CD4-positive, CD25-positive, alpha-beta regulatory T cell (primary cell): ENCODE measurements around the gene SPPL3. TPM values are rescaled to one million over a fixed set of nuclear protein-coding genes. Genes with fewer than 3 reads are reported as not detected.

Experiments used
- ATAC-seq, 2 donors: fragments of 150-1000 bp; cut with Tn5 transposase; one replicate each; pipeline ENCODE4 v1.10.0; 2021; ENCODE audit warnings: low read depth in 2 of 2, moderate number of reproducible peaks in 2 of 2, moderate library complexity in 1 of 2
- DNase-seq, 3 donors: peaks; one replicate each; pipeline versions ENCODE4 v3.0.0 to v3.0.0-alpha.2; 2012 to 2022; ENCODE audit warnings: mixed read lengths in 1 of 3
- H3K27ac ChIP-seq: one replicate; pipeline ENCODE4 v1.7.0; 2013; ENCODE audit warnings: mild to moderate bottlenecking, low read length; ENCODE audit not compliant: insufficient read depth, poor library complexity, severe bottlenecking
- H3K27me3 ChIP-seq: one replicate; pipeline ENCODE4 v1.7.0; 2013; ENCODE audit warnings: low read length; ENCODE audit not compliant: control insufficient read depth, insufficient read depth
- H3K36me3 ChIP-seq: one replicate; pipeline ENCODE4 v1.7.0; 2013; ENCODE audit warnings: mild to moderate bottlenecking, low read length, moderate library complexity; ENCODE audit not compliant: control insufficient read depth, insufficient read depth
- H3K4me1 ChIP-seq: 2 replicates; pipeline ENCODE4 v1.7.0; 2013; ENCODE audit warnings: mild to moderate bottlenecking, low read length; ENCODE audit not compliant: insufficient read depth, control insufficient read depth, poor library complexity, severe bottlenecking
- H3K4me3 ChIP-seq: one replicate; pipeline ENCODE4 v1.7.0; 2013; ENCODE audit warnings: low read depth, mild to moderate bottlenecking, low read length, moderate library complexity
- H3K9me3 ChIP-seq, 2 experiments: 1 replicate in 1 of 2; 2 replicates in 1 of 2; pipeline ENCODE4 v1.7.0; 2013; ENCODE audit warnings: low read length in 2 of 2, mild to moderate bottlenecking in 1 of 2, moderate library complexity in 1 of 2; ENCODE audit not compliant: control insufficient read depth in 2 of 2
- H3K27ac Mint-ChIP-seq, 3 donors: one replicate each; pipeline ENCODE4 v1.8.0; 2020 to 2022; ENCODE audit warnings: mild to moderate bottlenecking in 3 of 3, mixed read lengths in 3 of 3, moderate library complexity in 2 of 3
- H3K27me3 Mint-ChIP-seq: one replicate; pipeline ENCODE4 v1.8.0; 2022; ENCODE audit warnings: mild to moderate bottlenecking, mixed read lengths
- H3K36me3 Mint-ChIP-seq: one replicate; pipeline ENCODE4 v1.8.0; 2020; ENCODE audit warnings: mixed read lengths
- H3K4me1 Mint-ChIP-seq, 4 donors: one replicate each; pipeline ENCODE4 v1.8.0; 2020 to 2022; ENCODE audit warnings: mixed read lengths in 4 of 4, mild to moderate bottlenecking in 1 of 4
- H3K4me3 Mint-ChIP-seq, 4 donors: one replicate each; pipeline ENCODE4 v1.8.0; 2020 to 2022; ENCODE audit warnings: mild to moderate bottlenecking in 4 of 4, mixed read lengths in 4 of 4, moderate library complexity in 3 of 4
- H3K9me3 Mint-ChIP-seq, 7 donors: one replicate each; pipeline ENCODE4 v1.8.0; 2020 to 2022; ENCODE audit warnings: mixed read lengths in 7 of 7, mild to moderate bottlenecking in 3 of 7, moderate library complexity in 2 of 7
- polyA plus RNA-seq, 4 donors: library from polyadenylated mRNA; unstranded; fragments of 300-500 nt; fragmentation: Illumina TruSeq; gene quantifications; one replicate each; pipeline ENCODE4 v1.2.3, GENCODE V29; 2021
- total RNA-seq: library from RNA; stranded (reverse); gene quantifications from one replicate; pipeline ENCODE4 v1.2.3, GENCODE V29; 2022

Gene SPPL3
- total and polyA plus RNA-seq, 5 donors from 2014 or later: 15.5 to 46.7 (median 24.0) TPM

GRCh38 chr12:120932058-120932457 lies 27.9 kb upstream of the SPPL3 start:
- Histone ChIP-seq H3K36me3 (no peaks in the 10 kb centered on the region), H3K4me3 (no peak overlapping the region), H3K9me3 (no peaks in the 10 kb centered on the region), H3K27me3 (no peaks in the 10 kb centered on the region), H3K4me1 (no peaks in the 10 kb centered on the region), H3K27ac (no peak overlapping the region)
- DNase-seq (no peak), ATAC-seq (no peak)
- no peak overlapping the region for H3K4me3 Mint-ChIP-seq
- H3K4me1 Mint-ChIP-seq: no peaks in the 10 kb centered on the region
- no peaks in the 10 kb centered on the region for H3K36me3 Mint-ChIP-seq
- H3K9me3 Mint-ChIP-seq: peaks cover 0 to 1% (median 0%) of the 10 kb centered on the region in 7 donors
- H3K27ac Mint-ChIP-seq: no peak overlapping the region
- H3K27me3 Mint-ChIP-seq: peaks cover 16% of the 10 kb centered on the region

- H3K27ac Mint-ChIP-seq: no peak overlapping the region
- no peaks in the 10 kb centered on the region for H3K4me1 ChIP-seq
- no peak for ATAC-seq
Measured at GRCh38 chr12:120930032-120930431, 25.9 kb upstream of the SPPL3 start.

GRCh38 chr12:120928864-120929652 lies 24.9 kb upstream of the SPPL3 start:
- Mint-ChIP-seq H3K9me3 (peaks cover 0 to 1% (median 0%) of the 10 kb centered on the region in 7 donors), H3K4me1 (no peaks in the 10 kb centered on the region), H3K36me3 (no peaks in the 10 kb centered on the region), H3K4me3 (no peak overlapping the region), H3K27me3 (peaks cover 2% of the 10 kb centered on the region), H3K27ac (no peak overlapping the region)
- Histone ChIP-seq H3K4me3 (no peak overlapping the region), H3K36me3 (no peaks in the 10 kb centered on the region), H3K9me3 (no peaks in the 10 kb centered on the region), H3K4me1 (no peaks in the 10 kb centered on the region), H3K27me3 (no peaks in the 10 kb centered on the region), H3K27ac (no peak overlapping the region)
- no peak for ATAC-seq
- no peak for DNase-seq

More at GRCh38 chr12:120930032-120930431, 25.9 kb upstream of the SPPL3 start:
- no peak overlapping the region for H3K4me3 ChIP-seq
- Mint-ChIP-seq H3K4me1 (no peaks in the 10 kb centered on the region), H3K27me3 (peaks cover 4% of the 10 kb centered on the region), H3K4me3 (no peak overlapping the region), H3K9me3 (peaks cover 0 to 1% (median 0%) of the 10 kb centered on the region in 7 donors), H3K36me3 (no peaks in the 10 kb centered on the region)
- no peaks in the 10 kb centered on the region for H3K9me3 ChIP-seq
- no peaks in the 10 kb centered on the region for H3K27me3 ChIP-seq
- H3K36me3 ChIP-seq: no peaks in the 10 kb centered on the region
- no peak for DNase-seq
- H3K27ac ChIP-seq: no peak overlapping the region

DNA sequence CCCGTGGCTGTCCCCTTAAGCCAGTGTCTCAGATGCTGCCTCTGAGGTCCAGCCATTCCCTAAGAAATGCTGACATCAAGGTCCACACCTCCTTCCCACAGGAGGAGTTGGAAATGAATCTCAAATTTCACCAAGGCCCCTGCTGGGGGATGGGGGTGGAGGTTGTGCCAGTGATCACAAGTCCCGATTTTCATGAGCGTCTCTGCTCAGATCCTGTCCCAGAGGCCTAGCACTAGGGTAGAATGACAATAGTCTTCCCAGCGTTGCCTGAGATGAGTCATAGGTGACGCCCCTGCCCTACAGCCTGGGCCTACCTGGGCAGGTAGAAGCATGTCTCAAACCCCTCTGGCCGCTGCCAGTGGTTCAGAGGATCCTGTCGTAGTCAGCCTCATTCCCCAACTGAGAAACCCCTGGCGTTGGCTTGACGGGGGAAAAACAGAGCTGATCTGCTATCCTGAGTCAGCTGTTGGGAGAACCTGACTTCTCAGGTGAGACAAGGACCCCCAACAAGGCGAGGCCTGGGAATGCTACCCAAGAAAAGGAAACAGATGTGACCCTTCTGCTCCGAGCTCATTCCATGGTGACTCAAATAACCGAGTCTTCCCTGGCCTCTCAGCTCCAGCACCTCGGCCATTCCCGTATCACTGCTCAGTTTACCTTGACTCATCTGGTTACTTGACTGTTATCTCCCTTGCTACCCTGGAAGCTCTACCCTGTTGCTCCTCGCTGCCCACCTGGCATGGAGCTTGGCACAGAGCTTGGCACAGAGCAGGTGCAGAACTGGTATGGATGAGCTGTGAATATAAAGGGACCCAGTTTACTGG lies 21.8 kb upstream of the SPPL3 start:
- Histone ChIP-seq H3K9me3 (no peaks in the 10 kb centered on the region), H3K27me3 (no peaks in the 10 kb centered on the region), H3K4me1 (no peaks in the 10 kb centered on the region), H3K36me3 (no peaks in the 10 kb centered on the region), H3K4me3 (no peak overlapping the region), H3K27ac (no peak overlapping the region)
- H3K9me3 Mint-ChIP-seq: peaks cover 0 to 2% (median 0%) of the 10 kb centered on the region in 7 donors
- no peak overlapping the region for H3K4me3 Mint-ChIP-seq
- H3K27ac Mint-ChIP-seq: no peak overlapping the region
- ATAC-seq (no peak), DNase-seq (no peak)
- H3K27me3 Mint-ChIP-seq: no peaks in the 10 kb centered on the region
- no peaks in the 10 kb centered on the region for H3K36me3 Mint-ChIP-seq
- no peaks in the 10 kb centered on the region for H3K4me1 Mint-ChIP-seq

DNA sequence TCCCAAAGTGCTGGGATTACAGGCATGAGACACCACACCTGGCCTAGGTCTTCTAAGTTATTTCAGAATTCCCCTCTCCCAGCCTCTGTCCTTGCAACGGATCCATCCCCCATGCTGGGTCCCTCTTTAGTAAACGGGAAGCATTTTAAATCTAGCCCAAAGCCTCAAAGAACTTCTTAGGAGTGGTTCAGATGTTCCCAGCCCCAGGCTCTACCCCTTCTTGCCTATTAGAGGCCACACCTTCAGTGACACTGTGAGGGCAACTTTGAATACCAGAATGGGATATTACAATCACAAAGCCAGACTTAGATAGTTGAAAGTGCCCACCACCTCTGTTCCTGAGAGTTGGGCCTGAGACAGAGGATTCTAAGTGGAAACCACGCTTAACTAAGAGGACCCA lies 18.1 kb upstream of the SPPL3 start:
- H3K36me3 Mint-ChIP-seq: no peaks in the 10 kb centered on the region
- H3K9me3 Mint-ChIP-seq: peaks cover 0 to 12% (median 2%) of the 10 kb centered on the region in 7 donors
- H3K36me3 ChIP-seq: no peaks in the 10 kb centered on the region
- peaks cover 7% of the 10 kb centered on the region for H3K27me3 Mint-ChIP-seq
- peaks cover 6 to 14% of the 10 kb centered on the region in 2 experiments for H3K9me3 ChIP-seq
- no peak overlapping the region for H3K27ac ChIP-seq
- H3K27ac Mint-ChIP-seq: no peak overlapping the region
- H3K4me1 ChIP-seq: no peaks in the 10 kb centered on the region
- H3K4me1 Mint-ChIP-seq: no peaks in the 10 kb centered on the region
- H3K27me3 ChIP-seq: no peaks in the 10 kb centered on the region
- no peak overlapping the region for H3K4me3 ChIP-seq
- DNase-seq (no peak), ATAC-seq (no peak)
- no peak overlapping the region for H3K4me3 Mint-ChIP-seq

GRCh38 chr12:120921637-120922036 lies 17.5 kb upstream of the SPPL3 start:
- peaks cover 9% of the 10 kb centered on the region for H3K27me3 Mint-ChIP-seq
- H3K4me1 ChIP-seq: no peaks in the 10 kb centered on the region
- H3K9me3 Mint-ChIP-seq: peaks cover 0 to 17% (median 2%) of the 10 kb centered on the region in 7 donors
- H3K27ac ChIP-seq: no peak overlapping the region
- DNase-seq (no peak), ATAC-seq (no peak)
- no peak overlapping the region for H3K27ac Mint-ChIP-seq
- H3K4me3 ChIP-seq: no peak overlapping the region
- peaks cover 9 to 18% of the 10 kb centered on the region in 2 experiments for H3K9me3 ChIP-seq
- H3K27me3 ChIP-seq: no peaks in the 10 kb centered on the region
- no peaks in the 10 kb centered on the region for H3K36me3 Mint-ChIP-seq
- H3K4me1 Mint-ChIP-seq: no peaks in the 10 kb centered on the region
- no peak overlapping the region for H3K4me3 Mint-ChIP-seq
- H3K36me3 ChIP-seq: no peaks in the 10 kb centered on the region

- Histone ChIP-seq H3K36me3 (no peaks in the 10 kb centered on the region), H3K27ac (no peak overlapping the region), H3K9me3 (peaks cover 9 to 19% of the 10 kb centered on the region in 2 experiments), H3K4me1 (no peaks in the 10 kb centered on the region), H3K4me3 (no peak overlapping the region), H3K27me3 (no peaks in the 10 kb centered on the region)
- Mint-ChIP-seq H3K4me3 (no peak overlapping the region), H3K9me3 (peaks cover 0 to 19% (median 3%) of the 10 kb centered on the region in 7 donors), H3K4me1 (no peaks in the 10 kb centered on the region), H3K27me3 (peaks cover 12% of the 10 kb centered on the region), H3K36me3 (no peaks in the 10 kb centered on the region), H3K27ac (no peak overlapping the region)
- no peak for ATAC-seq
- DNase-seq: no peak
Measured at GRCh38 chr12:120920178-120920577, 16.0 kb upstream of the SPPL3 start.
